Neural progenitor cell (in vitro differentiated cells): ENCODE measurements around the gene SYT13.

ENCODE experiments used
- CTCF ChIP-seq: fragments of 200-600 bp; sonication (generic); IDR thresholded peaks from 2 replicates; pipeline ENCODE4 v1.5.1; 2017; ENCODE audit warnings: antibody characterized with exemption, mild to moderate bottlenecking
- EZH2 ChIP-seq: fragments of 200-600 bp; sonication (generic); IDR thresholded peaks from 2 replicates; pipeline ENCODE4 v1.6.1; 2017; ENCODE audit warnings: antibody characterized with exemption, mild to moderate bottlenecking, moderate library complexity
- EZH2phosphoT487 ChIP-seq: fragments of 200-600 bp; sonication (generic); IDR thresholded peaks from 2 replicates; pipeline ENCODE4 v1.6.1; 2017; ENCODE audit warnings: antibody characterized with exemption

- TF ChIP-seq EZH2 (no peak), CTCF (no peak), EZH2phosphoT487 (no peak)
Measured at GRCh38 chr11:45298718-45299117, 12.6 kb upstream of the SYT13 start.
